SW480 (cell line): Measurements from ENCODE around the gene ARF6.
"Not testable (repeated sequence)": the region's sequence is repeated elsewhere in the genome, so short reads cannot be mapped to it uniquely, and the experiment has no call there.

Experiments used
- DNase-seq: peaks from one replicate; pipeline ENCODE4 v3.0.0-alpha.2; 2016; ENCODE audit warnings: low spot score

The ARF6 gene

GRCh38 chr14:49907186-49907585 lies 14.3 kb downstream of the ARF6 start:
- no peak for DNase-seq

- no peak for DNase-seq
Measured at GRCh38 chr14:49908433-49908782, 15.5 kb downstream of the ARF6 start.

DNA sequence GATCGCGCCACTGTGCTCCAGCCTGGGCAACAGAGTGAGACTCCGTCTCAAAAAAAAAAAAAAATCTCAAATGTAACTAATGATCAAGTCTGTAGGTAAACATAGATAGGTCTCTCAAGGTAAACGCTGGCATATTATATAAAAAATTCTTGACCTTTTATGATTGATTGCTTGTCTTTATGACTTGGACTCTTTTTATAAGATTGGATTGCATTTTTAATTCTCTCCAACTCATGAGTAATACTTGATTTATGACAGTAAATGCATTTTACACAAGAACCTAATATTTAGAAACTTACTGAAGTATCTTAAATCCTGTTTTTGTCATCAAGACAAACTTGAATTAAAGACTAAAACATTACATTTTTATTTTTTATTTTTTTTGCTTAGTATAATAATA lies 16.1 kb downstream of the ARF6 start:
- no peak for DNase-seq

GRCh38 chr14:49915085-49915484 lies 22.2 kb downstream of the ARF6 start:
- no peak for DNase-seq

- DNase-seq = no peak
Measured at GRCh38 chr14:49918706-49919105, 25.8 kb downstream of the ARF6 start.

DNA sequence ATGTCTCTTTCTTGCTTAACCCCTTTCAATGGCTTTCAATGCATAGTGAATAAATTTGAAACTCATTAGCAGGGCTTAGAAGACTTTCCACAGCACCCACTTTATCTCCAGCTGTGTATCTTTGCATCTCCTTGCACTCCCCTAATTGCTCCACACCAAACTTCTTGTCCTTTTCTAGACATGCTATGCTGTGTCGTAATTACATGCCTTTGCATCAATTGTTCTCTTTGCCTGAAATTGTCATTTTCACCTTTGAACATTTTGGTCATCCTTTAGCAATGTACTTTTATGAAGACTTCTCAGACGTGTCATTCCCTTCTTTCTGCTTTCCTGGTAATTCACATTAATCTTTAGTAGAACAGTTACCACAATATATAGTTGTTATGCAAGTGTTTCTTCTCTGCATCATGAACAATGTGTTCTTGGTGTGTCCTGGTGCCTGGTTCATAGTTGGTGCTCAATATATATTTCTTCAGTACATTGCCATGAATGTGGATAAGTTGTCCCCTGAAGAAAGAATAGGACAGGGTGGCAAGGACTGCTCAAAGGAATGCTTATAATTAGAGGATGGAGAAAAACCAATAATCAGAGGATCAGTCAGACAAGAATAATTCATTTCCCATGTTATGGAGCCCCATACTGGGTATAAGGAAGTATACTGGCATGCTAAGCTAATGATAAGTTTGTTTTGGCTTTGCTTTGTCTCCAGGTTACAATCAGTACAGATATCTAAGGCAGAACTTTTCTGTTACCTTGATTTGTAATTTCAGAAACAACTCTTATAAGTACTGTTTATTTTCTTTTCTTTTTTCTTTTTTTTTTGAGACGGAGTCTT lies 27.2 kb downstream of the ARF6 start:
- no peak for DNase-seq

DNA sequence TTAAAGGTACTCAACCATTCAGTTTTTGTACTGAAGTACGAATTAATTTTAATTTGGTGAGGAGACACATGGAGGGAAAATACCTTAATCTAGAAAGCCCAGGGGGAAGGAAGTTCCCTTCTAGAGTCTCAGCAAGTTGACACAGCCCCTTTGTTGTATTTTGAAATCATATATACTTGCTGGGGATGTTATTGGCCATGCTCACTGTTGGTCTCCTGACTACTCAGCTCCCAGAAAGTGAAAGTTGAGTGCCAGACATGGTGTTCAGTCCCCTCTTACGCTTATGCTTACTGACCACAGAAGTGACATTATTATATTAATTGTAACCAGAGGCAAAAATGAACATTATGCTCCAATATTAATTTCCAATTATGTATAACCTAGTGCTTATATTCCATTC lies 28.1 kb downstream of the ARF6 start:
- no peak for DNase-seq

DNA sequence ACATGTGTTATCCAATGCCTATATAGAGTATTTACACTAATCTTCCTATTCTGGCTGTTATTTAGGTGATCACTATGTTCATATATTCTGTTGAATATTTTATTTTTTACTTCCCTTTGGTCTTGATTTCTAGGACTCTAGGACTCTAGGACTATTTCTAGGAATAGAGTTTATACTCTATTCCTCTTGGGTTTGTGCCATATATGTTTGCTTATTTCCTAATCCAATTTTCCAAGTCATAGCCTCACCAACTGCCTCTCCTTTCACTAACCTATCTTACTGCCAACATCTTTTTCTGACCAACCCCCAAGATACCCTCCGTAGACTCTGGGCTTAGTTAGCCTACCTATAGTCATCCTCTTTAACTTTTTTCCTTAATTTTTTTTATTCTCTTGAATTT lies 28.5 kb downstream of the ARF6 start:
- DNase-seq = no peak

DNA sequence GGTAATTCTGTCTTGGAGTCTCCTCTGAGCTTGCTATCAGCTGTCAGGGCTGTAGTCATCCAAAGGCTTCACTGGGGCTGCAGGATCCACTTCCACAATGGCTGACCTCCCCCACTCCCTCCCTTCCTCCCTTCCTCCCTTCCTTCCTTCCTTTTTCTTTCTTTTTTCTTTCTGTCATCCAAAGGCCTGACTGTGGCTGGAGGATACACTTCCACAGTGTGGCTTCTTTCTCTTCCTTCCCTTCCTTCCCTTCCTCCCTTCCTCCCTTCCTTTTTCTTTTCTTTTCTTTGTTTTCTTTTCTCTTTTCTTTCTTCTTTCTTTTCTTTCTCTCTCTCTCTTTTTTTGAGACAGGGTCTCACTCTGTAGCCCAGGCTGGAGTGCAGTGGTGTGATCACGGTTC lies 30.6 kb downstream of the ARF6 start:
- DNase-seq = no peak

DNA sequence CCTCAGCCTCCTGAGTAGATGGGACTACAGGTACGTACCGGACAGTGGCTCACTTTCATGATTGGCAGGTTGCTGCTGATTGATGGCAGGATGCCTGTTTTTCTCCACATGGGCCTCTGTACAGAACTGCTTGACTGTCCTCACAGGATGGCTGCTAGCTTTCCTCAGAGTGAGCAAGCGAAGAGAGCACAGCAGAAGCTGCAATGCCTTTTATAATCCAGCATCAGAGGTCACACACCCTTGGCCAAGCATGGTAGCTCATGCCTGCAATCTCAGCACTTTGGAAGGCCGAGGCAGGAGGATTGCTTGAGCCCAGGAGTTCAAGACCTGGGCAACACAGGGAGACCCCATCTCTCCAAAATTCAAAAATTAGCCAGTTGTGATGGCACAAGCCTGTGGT lies 31.0 kb downstream of the ARF6 start:
- DNase-seq = no peak

GRCh38 chr14:49924852-49925251 lies 32.0 kb downstream of the ARF6 start:
- no peak for DNase-seq

DNA sequence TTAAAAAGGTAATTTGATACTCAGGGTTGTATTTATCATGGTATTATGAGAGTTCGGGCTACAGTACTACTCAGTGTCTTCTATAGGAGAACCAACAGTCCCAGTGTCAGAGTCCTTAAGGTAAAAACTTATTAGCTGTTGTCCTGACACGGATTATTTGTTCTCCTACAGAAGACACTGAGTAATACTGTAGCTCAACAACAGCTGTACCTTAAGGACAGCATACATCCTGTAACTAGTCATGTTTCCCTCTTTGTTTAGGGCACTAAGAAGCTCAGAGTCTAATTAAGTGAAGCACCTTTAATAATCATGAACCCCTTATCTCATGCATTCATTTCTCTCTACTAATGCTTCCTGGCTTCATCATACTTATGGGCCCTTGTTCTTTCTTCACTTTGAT lies 33.9 kb downstream of the ARF6 start:
- DNase-seq = no peak

- no peak for DNase-seq
Measured at GRCh38 chr14:49928015-49928414, 35.1 kb downstream of the ARF6 start.

DNA sequence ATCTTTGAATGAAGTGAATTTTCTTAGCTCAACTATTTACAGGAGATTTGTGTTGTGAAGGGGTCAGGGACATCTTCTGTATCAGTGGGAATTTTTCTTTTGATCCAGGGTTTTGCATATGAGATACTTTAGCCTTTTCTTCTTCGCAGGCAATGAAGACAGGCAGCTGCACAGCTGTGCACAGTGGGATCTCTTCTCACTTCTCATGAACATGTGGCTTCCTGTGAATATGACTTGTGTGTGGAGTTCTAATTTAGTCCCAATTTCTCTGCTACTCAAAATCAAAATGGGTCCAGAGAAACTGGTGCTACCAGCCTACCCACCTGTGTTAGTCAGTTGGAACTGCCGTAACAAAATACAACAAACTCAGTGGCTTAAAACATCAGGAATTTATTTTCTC lies 37.8 kb downstream of the ARF6 start:
- DNase-seq = no peak

DNA sequence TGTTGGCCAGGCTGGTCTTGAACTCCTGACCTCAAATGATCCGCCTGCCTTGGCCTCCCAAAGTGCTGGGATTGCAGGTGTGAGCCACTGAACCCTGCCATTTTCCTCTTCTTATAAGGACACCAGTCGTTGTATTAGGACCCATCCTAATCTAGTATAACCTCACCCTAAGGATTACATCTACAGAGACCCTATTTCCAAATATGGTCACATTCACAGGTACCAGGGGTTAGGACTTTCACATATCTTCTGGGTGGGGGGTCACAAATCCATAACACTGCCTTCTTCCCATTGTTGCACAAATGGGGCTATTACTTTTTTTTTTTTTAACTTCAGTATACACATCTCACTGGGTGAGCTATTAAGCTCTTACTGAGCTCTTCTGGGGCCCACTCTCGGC lies 38.6 kb downstream of the ARF6 start:
- DNase-seq = no peak

GRCh38 chr14:49933128-49933527 lies 40.2 kb downstream of the ARF6 start:
- no peak for DNase-seq

GRCh38 chr14:49933704-49934103 lies 40.8 kb downstream of the ARF6 start:
- no peak for DNase-seq

- DNase-seq = no peak
Measured at GRCh38 chr14:49934646-49935045, 41.8 kb downstream of the ARF6 start.

DNA sequence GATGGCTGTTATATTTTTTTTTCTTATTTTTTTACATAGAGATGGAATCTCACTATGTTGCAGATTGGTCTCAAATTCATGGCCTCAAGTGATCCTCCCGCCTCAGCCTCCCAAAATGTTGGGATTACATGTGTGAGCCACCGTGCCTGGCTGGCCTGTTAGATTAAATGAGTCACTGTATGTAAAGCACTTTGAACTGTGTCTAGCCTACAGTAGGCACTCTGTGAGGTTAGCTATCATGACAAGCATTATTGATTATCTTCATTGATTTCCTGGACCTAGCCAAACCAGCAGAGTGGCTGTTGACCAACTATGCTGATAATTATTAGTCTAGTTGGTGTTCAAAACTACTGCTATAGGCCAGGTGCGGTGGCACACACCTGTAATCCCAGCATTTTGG lies 42.6 kb downstream of the ARF6 start:
- DNase-seq = no peak

GRCh38 chr14:49936246-49936645 lies 43.4 kb downstream of the ARF6 start:
- DNase-seq = not testable (repeated sequence)

GRCh38 chr14:49936882-49937281 lies 44.0 kb downstream of the ARF6 start:
- DNase-seq = not testable (repeated sequence)

DNA sequence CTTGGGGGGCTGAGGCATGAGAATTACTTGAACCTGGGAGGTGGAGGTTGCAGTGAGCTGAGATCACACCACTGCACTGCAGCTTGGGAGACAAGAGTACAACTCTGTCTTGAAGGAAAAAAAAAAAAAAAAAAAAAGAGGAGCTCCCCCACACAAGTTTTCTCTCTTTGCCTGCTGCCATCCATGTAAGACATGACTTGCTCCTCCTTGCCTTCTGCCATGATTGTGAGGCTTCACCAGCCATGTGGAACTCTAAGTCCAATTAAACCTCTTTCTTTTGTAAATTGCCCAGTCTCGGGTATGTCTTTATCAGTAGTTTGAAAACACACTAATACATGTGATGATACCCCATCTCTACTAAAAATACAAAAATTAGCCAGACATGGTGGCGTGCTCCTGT lies 46.3 kb downstream of the ARF6 start:
- DNase-seq = not testable (repeated sequence)

- DNase-seq = no peak
Measured at GRCh38 chr14:49939884-49940510, 47.1 kb downstream of the ARF6 start.
